GM19099 (cell line): Measurements from ENCODE around the gene MED13L.

Source experiments
- POLR2A ChIP-seq: IDR thresholded peaks from 3 replicates; pipeline ENCODE4 v1.6.1; 2011; ENCODE audit warnings: low read depth; ENCODE audit not compliant: insufficient read length; ENCODE audit errors: extremely low read depth

The MED13L gene

GRCh38 chr12:116156614-116157013 lies 120.9 kb downstream of the MED13L start:
- TF ChIP-seq POLR2A: no peak

- no peak for TF ChIP-seq POLR2A
Observed at GRCh38 chr12:116155383-116155782, 122.1 kb downstream of the MED13L start.

- TF ChIP-seq POLR2A: no peak
Observed at GRCh38 chr12:116153983-116154382, 123.5 kb downstream of the MED13L start.

GRCh38 chr12:116153113-116153512 lies 124.4 kb downstream of the MED13L start:
- TF ChIP-seq POLR2A: no peak

GRCh38 chr12:116152268-116152667 lies 125.2 kb downstream of the MED13L start:
- no peak for TF ChIP-seq POLR2A

- no peak for TF ChIP-seq POLR2A
Observed at GRCh38 chr12:116150452-116150851, 127.0 kb downstream of the MED13L start.

GRCh38 chr12:116150001-116150400 lies 127.5 kb downstream of the MED13L start:
- no peak for TF ChIP-seq POLR2A

GRCh38 chr12:116148844-116149243 lies 128.6 kb downstream of the MED13L start:
- TF ChIP-seq POLR2A: no peak

- no peak for TF ChIP-seq POLR2A
Observed at GRCh38 chr12:116146386-116146785, 131.1 kb downstream of the MED13L start.

- no peak for TF ChIP-seq POLR2A
Observed at GRCh38 chr12:116145451-116145850, 132.0 kb downstream of the MED13L start.

- no peak for TF ChIP-seq POLR2A
Observed at GRCh38 chr12:116144384-116144783, 133.1 kb downstream of the MED13L start.

- TF ChIP-seq POLR2A: no peak
Observed at GRCh38 chr12:116143909-116144308, 133.6 kb downstream of the MED13L start.

- no peak for TF ChIP-seq POLR2A
Observed at GRCh38 chr12:116142936-116143898, 134.3 kb downstream of the MED13L start.

GRCh38 chr12:116141833-116142162 lies 135.7 kb downstream of the MED13L start:
- TF ChIP-seq POLR2A: no peak

- TF ChIP-seq POLR2A: no peak
Observed at GRCh38 chr12:116141110-116141832, 136.2 kb downstream of the MED13L start.

- TF ChIP-seq POLR2A: no peak
Observed at GRCh38 chr12:116140529-116140928, 137.0 kb downstream of the MED13L start.
